ENCODE measurements around the gene ARHGAP45.

The ARHGAP45 gene

GRCh38 chr19:1040476-1041271, 26.3 kb upstream of the ARHGAP45 start:
- DNase-seq, result peak; percentile 87 to 88

- DNase-seq, result no peak
Measured at GRCh38 chr19:1041272-1041834, 25.6 kb upstream of the ARHGAP45 start.

DNA sequence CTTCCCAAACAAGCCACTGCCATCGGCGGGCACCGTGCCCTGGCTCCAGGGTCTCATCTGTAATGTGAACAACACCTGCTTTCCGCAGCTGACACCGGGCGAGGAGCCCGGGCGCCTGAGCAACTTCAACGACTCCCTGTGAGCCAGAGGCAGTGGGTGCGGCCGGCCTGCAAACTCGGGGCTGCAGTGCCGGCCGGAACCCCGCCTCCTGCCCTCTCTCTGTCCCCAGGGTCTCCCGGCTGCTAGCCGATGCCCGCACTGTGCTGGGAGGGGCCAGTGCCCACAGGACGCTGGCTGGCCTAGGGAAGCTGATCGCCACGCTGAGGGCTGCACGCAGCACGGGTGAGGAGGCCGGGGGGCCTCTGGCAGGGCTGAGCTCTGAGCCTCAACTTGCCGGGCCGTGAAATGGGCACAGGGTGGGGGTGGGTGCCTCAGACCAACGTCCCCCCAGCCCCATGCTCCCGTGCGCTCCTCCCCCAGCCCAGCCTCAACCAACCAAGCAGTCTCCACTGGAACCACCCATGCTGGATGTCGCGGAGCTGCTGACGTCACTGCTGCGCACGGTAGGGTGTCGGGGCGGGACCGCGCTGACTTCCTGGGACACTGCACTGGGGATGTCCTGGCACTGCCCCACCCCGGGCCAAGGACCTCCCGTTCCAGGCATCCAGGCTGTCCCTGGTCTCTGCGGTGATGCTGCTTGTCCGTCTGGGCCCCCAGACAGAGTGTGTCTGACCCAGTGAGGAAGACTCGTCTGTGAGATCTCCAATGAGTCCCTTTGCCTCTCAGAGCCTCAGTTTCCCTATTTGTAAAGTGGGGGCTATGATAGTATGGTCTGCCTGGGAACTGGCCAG, 24.9 kb upstream of the ARHGAP45 start:
- no peak for DNase-seq

- DNase-seq, result no peak
Measured at GRCh38 chr19:1042689-1043511, 24.1 kb upstream of the ARHGAP45 start.

- peak; percentile 64 to 73 for DNase-seq
Measured at GRCh38 chr19:1045247-1045603, 21.7 kb upstream of the ARHGAP45 start.

GRCh38 chr19:1046117-1046626, 20.8 kb upstream of the ARHGAP45 start:
- DNase-seq, result no peak

GRCh38 chr19:1046836-1047695, 19.9 kb upstream of the ARHGAP45 start:
- DNase-seq, result no peak

GRCh38 chr19:1047696-1048147, 19.2 kb upstream of the ARHGAP45 start:
- no peak for DNase-seq

- DNase-seq, result no peak
Measured at GRCh38 chr19:1049106-1049505, 17.9 kb upstream of the ARHGAP45 start.

DNA sequence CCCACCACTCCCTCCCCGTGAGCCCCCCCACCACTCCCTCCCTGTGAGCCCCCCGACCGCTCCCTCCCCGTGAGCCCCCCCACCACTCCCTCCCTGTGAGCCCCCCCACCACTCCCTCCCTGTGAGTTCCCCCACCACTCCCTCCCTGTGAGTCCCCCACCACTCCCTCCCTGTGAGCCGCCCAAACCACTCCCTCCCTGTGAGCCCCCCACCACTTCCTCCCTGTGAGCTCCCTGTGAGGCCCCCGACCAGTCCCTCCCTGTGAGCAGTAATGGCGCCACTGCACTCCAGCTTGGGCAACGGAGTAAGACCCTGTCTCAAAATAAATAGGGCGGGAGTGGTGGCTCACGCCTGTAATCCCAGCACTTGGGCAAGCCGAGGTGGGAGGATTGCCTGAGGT, 17.2 kb upstream of the ARHGAP45 start:
- DNase-seq, result no peak

- no peak for DNase-seq
Measured at GRCh38 chr19:1050989-1051788, 15.8 kb upstream of the ARHGAP45 start.

DNA sequence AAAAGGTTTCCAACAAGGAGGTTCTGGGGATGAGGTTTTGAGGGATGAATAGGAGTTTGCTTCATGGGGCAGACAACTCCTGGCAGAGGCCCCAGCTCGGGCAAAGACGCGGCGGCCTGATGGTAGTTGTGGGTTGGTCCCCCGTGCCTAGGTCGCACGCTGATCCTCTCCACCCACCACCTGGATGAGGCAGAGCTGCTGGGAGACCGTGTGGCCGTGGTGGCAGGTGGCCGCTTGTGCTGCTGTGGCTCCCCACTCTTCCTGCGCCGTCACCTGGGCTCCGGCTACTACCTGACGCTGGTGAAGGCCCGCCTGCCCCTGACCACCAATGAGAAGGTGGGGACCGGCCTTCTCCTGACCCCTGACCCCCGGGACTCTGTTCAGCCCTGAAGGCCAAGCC, 15.2 kb upstream of the ARHGAP45 start:
- DNase-seq, result no peak

GRCh38 chr19:1052349-1052975, 14.5 kb upstream of the ARHGAP45 start:
- no peak for DNase-seq

DNA sequence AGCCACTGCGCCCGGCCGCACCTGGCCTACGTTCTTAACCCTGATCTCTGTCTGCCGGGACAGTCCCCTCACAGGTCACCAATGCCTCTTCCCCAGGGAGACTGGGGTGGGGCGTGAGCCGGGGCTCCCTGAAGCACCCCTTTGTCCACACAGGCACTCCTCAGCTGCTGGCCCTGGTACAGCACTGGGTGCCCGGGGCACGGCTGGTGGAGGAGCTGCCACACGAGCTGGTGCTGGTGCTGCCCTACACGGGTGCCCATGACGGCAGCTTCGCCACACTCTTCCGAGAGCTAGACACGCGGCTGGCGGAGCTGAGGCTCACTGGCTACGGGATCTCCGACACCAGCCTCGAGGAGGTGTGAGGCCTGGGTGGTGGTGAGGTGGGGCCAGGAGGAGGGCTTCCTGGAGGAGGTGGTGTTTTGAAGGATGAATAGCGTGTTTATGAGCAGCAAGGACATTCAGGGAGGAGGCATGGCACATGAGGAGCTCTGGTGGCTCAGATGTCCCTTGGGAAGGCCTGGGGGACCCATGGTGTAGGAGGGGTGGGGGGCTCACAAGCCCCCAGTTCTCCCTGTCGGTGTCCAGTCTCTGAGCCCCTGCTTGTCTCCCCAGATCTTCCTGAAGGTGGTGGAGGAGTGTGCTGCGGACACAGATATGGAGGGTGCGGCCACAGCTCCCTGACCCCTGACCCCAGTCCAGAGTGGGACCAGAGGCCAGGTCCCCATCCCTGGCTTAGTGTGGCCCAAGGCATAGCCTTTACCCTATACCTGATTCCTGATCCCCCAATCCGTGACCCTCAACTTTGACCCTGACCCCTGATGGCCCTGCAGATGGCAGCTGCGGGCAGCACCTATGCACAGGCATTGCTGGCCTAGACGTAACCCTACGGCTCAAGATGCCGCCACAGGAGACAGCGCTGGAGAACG, 13.5 kb upstream of the ARHGAP45 start:
- DNase-seq, result no peak

DNA sequence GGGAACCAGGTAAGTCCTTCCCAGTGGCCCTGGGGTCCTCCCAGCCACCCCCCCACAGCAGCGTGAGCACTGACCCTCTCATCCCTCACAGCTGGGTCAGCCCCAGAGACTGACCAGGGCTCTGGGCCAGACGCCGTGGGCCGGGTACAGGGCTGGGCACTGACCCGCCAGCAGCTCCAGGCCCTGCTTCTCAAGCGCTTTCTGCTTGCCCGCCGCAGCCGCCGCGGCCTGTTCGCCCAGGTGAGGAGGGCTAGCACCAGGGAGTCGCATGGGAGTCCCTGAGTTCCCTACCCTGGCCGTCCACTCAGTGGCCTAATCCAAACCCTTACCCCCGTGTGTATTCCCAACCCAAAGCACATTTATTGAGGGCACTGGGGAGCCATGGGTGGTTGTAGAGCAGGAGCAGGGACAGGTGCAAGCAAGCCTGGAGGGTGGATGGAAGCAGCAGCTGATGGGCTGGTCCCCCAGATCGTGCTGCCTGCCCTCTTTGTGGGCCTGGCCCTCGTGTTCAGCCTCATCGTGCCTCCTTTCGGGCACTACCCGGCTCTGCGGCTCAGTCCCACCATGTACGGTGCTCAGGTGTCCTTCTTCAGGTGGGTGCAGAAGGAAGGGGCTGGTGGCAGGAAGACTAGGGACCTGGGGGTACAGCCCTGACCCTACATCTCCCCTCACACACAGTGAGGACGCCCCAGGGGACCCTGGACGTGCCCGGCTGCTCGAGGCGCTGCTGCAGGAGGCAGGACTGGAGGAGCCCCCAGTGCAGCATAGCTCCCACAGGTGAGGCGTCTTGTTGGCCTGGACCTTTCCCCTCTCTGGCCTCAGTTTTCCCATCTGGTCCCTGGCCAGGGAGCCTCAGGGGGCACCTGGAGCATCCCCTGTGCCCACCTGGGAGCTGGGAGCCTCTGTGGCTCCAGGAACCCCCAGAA, 12.6 kb upstream of the ARHGAP45 start:
- DNase-seq, result no peak

DNA sequence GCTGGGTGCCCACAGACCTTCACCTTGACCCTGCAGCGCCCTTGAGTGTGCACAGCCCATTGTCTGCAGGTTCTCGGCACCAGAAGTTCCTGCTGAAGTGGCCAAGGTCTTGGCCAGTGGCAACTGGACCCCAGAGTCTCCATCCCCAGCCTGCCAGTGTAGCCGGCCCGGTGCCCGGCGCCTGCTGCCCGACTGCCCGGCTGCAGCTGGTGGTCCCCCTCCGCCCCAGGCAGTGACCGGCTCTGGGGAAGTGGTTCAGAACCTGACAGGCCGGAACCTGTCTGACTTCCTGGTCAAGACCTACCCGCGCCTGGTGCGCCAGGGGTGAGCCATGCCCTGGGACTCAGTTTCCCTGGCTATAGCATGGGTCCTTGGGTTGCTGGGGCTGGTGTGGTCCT, 11.9 kb upstream of the ARHGAP45 start:
- no peak for DNase-seq

- no peak for DNase-seq
Measured at GRCh38 chr19:1055886-1056620, 10.9 kb upstream of the ARHGAP45 start.
